ENCODE measurements around the gene BCKDHA.
A peak's percentile ranks its signal among the peaks of the same experiment; 100 is the strongest.
"Not testable (repeated sequence)": the region's sequence is repeated elsewhere in the genome, so short reads cannot be mapped to it uniquely, and the experiment has no call there.

BCKDHA gene

DNA sequence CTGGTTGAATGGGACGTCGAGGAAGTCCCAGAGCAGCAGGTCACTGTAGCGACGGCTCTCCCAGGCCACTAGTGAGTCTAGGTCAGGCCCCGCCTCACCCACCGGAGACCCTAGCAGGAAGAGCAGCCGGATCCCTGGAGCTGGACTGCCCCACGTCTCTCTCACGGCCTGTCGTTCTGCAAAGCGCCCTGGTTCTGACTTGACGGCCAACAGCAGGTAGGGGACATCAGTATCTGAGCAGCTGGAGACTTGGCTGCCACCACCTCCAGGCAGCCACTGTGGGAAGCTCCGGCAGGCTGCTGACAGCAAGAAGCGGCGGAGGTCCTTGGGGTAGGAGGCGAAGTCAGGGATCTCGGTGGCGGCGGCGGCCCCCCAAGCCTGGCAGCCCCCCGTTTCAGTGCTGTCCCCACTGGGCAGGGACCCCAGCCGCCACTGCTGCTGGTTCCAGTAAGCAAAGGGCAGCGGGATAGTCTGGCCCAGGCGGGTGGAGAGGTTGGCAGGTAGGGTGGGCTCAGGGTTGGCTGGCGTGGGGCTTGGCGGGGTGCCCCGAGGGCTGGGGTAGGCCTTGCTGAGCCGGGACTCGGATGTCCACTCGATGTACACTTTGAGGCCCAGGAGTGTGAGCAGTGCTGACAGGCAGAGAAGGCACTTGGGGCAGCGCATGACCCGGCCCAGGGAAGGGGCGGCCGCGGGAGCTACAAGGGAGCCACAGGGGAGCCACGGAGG, 28.7 kb downstream of the BCKDHA start:
- DNase-seq (ENCODE audit: low spot score) = no peak

DNA sequence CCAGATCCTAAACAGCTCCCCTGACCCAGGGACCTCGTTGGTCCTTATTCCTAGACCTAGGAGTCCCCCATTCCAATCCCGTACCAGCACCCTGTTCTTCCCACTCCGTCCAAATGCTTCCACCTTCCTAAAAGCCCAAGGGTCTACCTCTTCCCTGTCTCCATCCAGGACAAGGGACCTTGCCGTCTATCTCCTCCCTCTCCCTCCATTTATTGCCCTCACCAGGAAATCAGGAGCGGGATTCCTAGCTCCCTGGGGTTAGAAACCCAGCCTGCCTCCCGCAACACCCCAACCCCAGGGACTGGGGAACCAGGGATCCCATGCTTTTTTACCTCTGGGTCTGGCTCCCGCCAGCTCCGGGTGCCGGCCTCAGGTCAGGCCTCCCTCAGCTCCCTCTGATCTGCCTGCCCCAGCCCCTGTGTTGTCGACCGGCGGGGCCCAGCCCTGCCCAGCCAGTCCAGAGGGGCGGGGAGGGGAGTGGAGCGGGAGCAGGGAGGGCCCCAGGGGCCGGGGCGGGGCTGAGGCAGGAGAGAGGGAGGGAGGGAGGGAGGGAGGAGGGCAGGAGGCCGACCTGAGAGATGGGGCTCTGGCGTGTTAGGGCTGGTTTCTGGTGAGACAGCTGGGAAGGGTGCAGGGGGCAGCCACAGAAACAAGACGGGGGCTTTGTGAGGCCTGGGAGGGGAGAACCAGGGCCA, 29.5 kb downstream of the BCKDHA start, which contains the start of gene B3GNT8:
B3GNT8 (minus strand) TSS at position 423 of the 695 bp plus-strand sequence. CDS start 596 bp downstream, outside the sequence.
- peak; percentile 97 for DNase-seq (ENCODE audit: low spot score)

DNA sequence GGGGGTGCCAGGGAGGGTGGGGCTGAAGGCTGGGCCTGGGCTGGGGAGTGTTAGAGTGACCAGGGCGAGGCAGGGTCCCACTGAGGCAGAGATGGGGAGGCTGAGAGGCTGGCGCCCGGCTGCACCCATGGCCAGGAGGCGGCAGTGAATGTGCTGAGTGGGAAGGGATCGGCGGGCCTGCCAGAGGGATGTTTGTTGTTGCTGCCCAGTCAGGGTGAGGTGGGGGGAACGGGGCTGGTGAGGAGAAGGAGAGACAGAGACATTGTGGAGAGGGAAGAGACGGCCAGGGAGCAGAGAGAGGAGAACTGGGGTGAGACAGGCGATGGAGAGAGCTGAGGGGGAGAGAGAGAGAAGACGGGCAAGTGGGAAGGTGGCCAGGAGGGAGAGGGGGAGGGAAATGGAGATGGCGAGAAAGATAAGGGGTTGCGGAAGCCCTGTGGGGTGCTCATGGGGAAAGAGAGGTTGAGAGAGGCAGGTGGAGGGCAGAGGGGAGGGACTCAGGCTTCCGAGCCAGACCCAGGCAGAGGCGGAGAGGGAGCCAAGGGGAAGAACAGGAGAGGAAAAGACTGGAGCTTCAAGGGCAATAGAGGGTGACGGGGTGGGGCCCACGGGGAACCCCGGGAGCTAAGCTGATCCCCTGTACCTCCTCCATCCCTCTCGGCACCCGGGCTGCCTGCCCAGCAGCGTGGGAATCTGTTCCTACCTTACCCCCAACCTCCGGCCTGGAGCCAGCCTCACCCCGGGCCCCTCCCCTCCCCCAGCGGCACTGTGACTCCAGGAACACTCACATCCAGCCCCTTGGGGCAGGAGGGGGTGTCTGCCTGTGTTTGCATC, 30.2 kb downstream of the BCKDHA start:
- peak; percentile 65 for DNase-seq (ENCODE audit: low spot score)

DNA sequence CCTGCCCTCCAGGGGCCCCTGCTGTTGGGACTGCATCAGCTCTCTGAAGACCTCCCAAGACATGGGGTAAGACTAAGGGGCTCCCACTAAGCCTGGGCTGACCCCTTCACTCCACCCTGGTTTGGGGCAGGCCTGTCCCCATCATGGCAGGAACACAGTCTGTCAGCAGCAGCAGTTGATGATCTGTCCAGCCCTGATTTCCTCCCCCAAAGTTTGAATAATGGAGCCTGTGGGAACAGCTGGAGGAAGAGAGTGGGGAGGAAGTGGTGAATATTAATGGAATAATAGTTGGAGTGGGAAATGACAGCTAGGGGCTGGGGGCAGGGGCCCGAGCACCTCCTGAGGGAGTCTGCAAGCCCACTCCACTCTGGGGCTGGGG, 30.9 kb downstream of the BCKDHA start:
- no peak for DNase-seq (ENCODE audit: low spot score)

DNA sequence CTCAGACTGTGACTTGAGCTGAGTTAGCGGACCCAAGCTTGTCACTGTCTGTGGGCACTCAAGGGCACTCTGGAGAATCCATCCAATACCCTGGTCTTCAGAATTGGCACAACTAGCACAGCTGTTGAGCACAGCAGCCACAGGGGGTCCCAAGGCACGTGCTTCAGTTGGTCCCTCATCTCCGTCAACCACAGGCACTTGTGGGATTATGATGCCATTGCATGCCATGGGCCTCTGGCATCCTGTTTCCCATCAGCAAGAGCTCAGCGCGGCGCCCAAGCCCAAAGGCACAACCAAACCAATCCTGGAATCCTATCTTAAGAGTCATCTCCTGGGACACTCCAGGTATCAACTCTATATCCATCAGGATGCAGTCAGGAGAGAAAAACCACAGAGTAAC, 33.3 kb downstream of the BCKDHA start:
- no peak for DNase-seq (ENCODE audit: low spot score)

DNA sequence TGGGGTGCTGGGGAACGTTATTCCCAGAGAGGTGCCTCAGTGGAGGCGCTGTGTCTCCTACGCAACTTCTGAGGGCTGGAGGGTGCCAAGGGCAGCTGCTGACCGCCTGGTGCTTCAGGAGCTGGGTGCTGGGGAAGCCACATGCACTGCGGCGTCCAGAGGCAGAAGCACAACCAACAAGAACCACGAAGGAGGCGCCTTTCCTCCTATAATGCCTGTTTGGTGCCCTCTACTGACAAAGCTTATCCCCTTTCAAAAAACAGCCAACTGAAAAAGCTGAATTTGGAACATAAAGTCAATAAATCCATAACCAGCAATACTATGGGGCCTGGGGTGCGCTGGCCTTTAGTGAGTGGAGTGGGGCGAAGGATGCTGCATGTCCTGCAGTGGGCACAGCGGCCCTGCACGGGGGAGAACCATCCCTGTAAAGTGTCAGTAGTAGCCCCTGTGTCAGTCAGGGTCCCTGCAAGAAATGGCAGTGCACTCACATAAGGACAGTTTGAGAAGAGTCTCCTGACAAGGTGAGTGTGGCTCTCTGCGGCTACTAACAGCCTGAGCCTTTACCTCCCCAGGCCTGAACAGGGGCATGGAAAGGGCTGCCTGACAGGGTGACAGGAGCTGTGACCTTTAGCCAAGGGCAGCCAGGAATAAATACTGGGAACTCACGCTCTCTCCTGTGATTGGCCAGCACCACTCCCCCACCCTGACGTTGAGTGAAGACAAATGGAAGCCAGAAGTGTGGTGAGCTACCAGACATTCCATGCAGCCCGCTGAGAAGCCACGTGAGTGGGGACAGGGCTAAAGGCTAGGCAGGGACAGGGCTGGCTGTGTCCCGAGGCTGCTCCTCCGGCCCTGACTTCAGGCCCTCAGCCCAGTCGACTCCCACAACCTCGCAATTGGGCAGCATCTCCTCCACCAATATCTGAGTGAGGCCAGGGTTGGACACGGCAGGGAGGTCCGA, 34.1 kb downstream of the BCKDHA start:
- peak; percentile 50 for DNase-seq (ENCODE audit: low spot score)

DNA sequence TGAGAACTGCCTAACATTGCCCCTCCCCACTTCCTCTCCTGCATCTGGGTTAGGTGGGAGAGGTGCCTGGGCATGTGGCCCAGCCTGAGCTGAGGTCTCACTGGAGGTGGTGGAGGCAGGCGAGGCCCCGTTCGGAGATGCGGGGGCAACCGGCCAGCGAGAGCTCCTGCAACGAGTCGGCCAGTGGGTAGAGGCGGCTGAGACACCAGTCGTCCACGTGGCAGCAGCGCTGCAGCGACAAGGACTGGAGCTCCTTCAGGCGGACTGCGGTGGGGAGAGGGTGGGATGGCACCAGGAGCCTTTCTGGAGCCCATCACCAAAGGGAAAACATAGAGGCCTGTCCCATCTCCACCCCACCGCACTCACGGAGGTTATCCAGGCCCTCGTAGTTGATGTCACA, 35.6 kb downstream of the BCKDHA start:
- no peak for DNase-seq (ENCODE audit: low spot score)

DNA sequence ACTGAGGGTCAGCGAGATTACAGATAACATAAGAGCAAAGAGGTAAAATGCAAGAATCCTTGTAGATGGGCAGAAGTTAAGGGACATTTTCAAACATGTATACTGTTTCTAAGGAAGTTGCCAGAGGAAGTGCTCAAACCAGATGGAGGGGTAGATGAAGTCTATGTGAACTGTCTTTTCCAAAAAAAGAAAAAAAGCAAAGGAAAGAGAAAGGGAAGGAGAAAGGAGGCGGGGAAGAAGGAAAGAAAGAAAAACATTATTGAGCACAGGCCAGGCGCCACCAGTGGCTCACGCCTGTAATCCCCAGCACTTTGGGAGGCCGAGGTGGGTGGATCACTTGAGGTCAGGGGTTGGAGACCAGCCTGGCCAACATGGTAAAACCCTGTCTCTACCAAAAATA, 36.8 kb downstream of the BCKDHA start:
- no peak for DNase-seq (ENCODE audit: low spot score)

DNA sequence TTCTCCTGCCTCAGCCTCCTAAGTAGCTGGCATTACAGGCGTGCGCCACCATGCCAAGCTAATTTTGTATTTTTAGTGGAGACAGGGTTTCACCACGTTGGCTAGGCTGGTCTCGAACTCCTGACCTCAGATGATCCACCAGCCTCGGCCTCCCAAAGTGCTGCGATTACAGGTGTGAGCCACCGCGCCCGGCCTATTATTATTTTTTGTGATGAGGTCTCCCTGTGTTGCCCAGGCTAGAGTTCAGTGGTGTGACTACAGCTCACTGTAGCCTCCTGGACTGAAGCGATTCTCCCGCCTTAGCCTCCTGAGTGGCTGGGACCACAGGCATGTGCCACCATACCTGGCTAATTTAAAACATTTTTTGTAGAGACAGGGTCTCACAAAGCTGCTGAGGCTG, 37.8 kb downstream of the BCKDHA start:
- not testable (repeated sequence) for DNase-seq (ENCODE audit: low spot score)

DNA sequence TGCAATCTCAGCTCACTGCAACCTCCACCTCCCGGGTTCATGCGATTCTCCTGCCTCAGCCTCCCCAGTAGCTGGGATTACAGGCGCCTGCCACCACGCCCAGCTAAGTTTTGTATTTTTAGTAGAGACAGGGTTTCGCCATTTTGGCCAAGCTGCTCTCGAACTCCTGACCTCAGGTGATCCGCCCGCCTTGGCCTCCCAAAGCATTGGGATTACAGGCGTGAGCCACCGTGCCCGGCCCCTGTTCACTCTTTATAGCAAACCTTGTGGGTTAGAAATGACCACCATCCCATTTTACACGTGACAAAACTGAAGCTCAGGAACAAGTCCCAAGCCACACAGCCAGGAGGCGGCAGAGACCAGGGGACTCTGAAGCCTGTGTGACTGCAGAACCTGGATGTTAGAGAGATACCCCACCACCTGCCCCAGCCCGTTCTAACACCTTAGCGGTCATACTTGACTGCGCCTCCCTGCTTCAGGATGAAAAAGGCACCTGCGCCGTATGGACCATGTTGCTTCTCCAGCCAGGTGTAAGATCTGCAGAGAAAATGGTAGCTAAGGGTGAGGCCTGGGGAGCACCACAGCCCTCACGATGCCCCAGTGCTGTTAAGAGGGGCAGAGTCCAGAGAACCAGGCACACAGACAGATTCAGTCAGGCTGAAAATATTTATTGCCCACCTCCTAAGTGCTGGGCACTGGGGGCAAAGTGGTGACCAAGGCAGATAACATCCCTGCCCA, 38.5 kb downstream of the BCKDHA start:
- DNase-seq (ENCODE audit: low spot score) = no peak

DNA sequence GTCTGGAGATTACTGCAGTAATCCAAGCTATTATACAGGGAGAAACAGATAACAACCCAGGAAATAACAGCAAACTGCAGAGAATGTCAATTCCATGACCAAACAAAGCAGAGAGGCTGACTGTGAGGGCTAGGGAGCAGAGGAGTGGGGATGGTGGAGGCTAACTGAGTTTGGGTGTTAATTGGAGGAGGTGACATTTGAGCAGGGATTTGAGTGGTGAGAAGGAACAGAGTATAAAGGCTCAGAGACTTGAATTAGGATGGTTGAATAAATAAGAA, 39.0 kb downstream of the BCKDHA start:
- no peak for DNase-seq (ENCODE audit: low spot score)

DNA sequence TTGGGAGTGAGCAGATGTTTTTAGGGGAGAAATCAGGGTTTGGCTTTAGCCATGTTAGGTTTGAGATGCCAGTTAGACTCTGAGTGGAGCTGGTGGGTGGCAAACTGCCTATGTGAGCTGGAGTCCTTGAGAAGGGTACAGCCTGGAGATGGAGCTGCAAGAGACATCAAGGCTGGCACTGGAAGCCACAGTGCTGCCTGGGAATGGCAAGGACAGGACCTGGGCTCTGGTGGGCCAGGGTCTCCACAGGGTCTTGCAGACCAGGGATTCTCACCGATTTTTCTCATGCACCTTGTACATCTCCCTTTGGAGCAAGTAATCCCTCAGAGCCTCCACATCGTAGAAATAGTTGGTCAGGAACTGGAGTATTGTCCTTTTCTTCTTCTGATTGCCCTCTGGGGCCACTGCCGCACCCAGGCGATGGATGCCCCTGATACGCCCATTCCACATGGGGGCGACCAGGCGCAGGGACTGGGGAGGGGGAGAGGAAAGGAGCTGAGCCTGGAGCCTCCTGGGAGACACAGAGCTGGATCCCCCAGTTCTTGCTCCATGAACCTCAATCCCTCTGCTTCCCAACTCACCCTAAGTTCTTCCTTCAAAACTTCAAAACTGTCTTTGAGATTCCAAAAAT, 40.4 kb downstream of the BCKDHA start:
- DNase-seq (ENCODE audit: low spot score) = no peak

DNA sequence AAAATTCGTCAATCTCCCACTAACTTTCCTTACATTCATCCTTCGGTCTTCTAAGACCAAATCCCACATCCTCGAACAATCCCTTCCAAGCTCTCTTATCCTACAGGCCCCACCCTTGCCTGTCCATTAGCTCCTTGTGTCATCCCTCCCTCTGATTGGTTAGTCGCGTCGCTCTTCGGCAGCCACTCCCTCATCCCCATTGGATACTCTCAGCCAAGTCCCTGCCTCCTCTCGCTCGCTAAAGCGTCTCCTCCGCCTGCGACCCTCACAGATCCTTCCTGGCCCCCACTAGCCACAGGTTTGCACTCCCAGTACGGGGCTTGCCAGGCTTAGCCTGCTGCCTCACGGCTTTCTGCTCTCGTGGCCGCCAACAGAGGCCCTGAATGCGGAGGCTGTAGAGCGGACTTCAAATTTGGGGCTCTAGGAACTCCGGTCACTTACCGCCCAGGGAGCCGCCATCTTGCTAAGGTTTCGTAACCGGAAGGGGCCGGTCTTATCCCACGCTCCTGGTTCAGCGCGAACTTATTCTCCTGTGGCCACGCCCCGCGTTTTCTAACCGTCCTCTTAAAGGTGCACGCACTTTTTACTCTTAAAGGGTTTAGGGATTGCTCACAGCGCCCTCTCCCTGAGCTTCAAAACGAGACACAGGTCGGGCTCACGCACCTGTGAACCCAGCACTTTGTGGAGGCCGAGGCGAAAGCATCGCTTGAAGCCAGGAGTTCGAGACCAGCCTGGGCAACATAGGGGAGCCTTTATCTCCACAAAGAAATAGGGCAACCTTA, 42.0 kb downstream of the BCKDHA start, which contains the start of gene DMAC2:
DMAC2 (minus strand) TSS at position 472 of the 782 bp plus-strand sequence; CDS start at position 459, 13 bp downstream.
- DNase-seq (ENCODE audit: low spot score) = peak; percentile 98

DNA sequence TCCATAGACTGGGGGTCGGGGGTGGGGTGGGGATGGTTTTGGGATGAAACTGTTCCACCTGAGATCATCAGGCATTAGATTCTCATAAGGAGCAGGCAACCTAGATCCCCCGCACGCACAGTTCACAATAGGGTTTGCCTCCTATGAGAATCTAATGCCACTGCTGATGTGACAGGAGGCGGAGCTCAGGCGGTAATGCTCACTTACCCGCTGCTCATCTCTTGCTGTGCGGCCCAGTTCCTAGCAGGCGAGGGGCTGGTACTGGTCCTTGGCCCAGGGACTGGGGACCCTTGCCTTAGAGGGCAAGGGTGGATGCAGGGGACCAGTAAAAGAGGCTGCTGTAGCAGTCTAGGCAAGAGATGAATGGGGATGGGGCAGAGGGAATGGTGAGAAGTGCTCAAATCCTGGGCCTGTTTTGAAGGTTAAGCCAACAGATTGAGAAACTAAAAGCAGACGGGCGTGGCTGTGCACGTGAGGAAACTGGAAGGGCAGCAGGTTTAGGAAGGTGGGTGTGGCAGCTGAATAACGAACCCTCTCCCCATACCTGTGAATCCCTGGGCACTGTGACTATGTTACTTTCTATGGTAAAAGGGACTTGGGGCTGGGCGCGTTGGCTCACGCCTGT, 43.8 kb downstream of the BCKDHA start:
- no peak for DNase-seq (ENCODE audit: low spot score)

DNA sequence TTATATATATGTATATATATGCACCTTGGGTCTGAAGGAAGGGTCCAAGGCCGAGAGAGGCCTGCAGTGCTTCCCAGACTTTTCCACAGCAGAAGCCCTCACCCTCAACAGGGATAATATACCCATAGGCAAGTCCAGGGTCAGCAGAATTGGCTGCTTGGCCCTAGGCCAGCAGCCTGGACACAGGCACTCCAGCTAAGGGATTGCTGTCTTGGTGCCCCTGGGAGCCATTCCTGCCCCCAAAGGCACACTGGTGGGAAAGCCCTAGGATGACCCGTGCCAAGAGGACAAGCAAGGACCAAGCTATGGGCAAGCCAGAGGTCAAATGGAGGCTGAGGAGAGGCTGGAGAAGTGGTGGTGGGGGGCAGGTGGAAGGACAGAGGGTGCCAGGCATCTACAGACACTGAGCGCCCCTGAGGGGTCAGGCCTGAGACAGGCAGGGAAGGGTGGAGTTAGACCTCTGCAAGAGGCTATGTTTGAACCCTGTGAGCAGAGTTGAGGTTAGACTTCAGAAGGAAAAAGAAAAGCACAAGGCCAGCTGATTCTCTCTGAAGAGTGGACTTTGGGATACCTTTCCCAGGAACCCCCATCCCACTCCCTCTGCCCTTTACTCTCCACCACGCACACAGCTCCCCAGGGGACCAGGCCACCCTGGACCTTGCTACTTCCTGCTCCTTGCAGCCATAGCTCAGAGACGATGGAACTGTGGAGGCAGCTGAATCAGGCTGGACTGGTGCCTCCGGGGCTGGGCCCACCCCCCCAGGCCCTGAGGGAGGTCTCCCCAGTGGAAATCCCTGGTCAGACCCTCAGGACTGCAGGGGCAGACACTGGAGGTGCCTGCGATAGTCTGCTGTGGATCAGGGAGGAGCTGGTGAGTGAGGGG, 45.1 kb downstream of the BCKDHA start, which contains the start of gene ERICH4:
ERICH4 (plus strand) TSS at position 684 of the 883 bp plus-strand sequence; CDS start at position 698, 14 bp downstream.
- no peak for DNase-seq (ENCODE audit: low spot score)

DNA sequence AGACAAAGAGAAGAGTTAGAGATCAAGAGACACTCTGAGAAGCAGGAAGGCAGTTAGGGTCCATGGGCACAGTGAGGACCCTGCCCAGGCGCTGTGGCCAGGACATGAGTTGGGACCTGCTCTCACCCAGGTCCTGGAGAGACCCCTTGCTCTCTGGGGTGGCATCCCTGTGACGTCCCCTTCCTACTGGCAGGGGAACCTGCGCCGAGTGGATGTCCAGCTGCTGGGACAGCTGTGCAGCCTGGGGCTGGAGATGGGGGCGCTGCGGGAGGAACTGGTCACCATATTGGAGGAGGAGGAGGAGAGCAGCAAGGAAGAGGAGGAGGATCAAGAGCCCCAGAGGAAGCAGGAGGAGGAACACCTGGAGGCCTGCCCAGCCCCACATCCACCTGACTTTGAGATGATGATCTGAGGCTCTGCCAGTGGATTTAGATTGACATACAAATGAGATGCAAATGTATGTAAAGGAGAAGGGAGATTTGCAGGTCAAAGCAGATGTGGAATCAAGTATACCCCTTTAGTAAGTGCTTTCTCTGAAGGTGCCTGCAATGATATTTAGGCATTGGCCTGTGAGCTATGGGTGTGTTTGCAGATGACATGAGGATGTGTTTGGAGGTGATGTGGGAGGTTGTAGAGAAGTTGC, 46.3 kb downstream of the BCKDHA start:
- no peak for DNase-seq (ENCODE audit: low spot score)

DNA sequence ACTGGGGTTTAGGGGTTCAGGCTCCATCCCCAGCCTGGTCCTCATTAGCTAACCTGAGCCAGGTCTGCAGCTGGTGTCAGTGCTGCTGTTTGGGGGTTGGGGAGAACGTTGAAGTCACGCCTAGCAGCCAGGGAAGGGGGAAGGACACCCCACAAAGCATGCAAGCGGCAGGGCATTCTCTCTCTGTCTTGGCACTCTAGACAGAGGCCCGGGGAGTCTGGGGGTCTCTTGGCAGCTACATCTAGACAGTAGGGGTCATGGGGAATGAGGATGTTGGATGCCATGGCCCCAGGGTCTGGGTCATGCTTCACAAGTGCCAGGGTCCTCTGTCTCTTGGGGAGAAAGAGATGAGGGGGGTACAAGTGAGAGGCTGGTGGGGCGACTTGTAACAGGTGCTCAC, 48.0 kb downstream of the BCKDHA start:
- DNase-seq (ENCODE audit: low spot score) = no peak
